ENCODE measurements around the gene SLC50A1. TPM values are rescaled to one million over a fixed set of nuclear protein-coding genes. Genes with fewer than 3 reads are reported as not detected.

The SLC50A1 gene
- total RNA-seq, 1 experiment from 2014 or later = 39.0 TPM

- Mint-ChIP-seq H3K9me3 (no peaks in the 10 kb centered on the region), H3K36me3 (peaks cover 10% of the 10 kb centered on the region), H3K27me3 (ENCODE audit: low read depth) (no peaks in the 10 kb centered on the region), H3K4me3 (no peak overlapping the region), H3K27ac (peak overlapping the region; percentile 87), H3K4me1 (peaks cover 29% of the 10 kb centered on the region)
- TF ChIP-seq PREB (CRISPR knock-in tag; IDR thresholded peaks at IDR 0.05; ENCODE audit: borderline replicate concordance) = no peak
- TF ChIP-seq SOX15 (CRISPR knock-in tag; IDR thresholded peaks at IDR 0.05) = no peak
- TF ChIP-seq FOXP1 (CRISPR knock-in tag; IDR thresholded peaks at IDR 0.05; ENCODE audit: borderline replicate concordance) = 0 out of 2 replicates have a peak, but pooled peaks have one; percentile 18
- no peak for TF ChIP-seq RELA (CRISPR knock-in tag; IDR thresholded peaks at IDR 0.05; ENCODE audit: borderline replicate concordance)
- DNase-seq (ENCODE audit: low spot score) = no peak
- ChIA-PET POLR2A (interaction anchor here (2.1 kb wide), 1 partner anchor 11 kb away, joined by 9 read pairs; no protein-coding TSS in a partner anchor), CTCF (interaction anchor here (0.6 to 4.5 kb wide), 10 partner anchors 9 to 138 kb away, joined by 3 to 39 read pairs (median 9); partner anchors contain the start of gene KRTCAP2)
- ATAC-seq = peak; percentile 56
Observed at GRCh38 chr1:155184835-155185782, 49.5 kb downstream of the SLC50A1 start.

- CTCF ChIA-PET = interaction anchor here (1.1 to 4.5 kb wide), 10 partner anchors 8 to 187 kb away, joined by 3 to 39 read pairs (median 9); partner anchors contain the start of gene KRTCAP2
- no peak overlapping the region for H3K4me3 Mint-ChIP-seq
- H3K9me3 Mint-ChIP-seq = no peaks in the 10 kb centered on the region
- H3K27ac Mint-ChIP-seq = peak overlapping the region; percentile 87
- H3K27me3 Mint-ChIP-seq (ENCODE audit: low read depth) = no peaks in the 10 kb centered on the region
- POLR2A ChIA-PET = interaction anchor here (0.9 to 2.1 kb wide), 2 partner anchors 9 to 10 kb away, joined by 3 to 9 read pairs; no protein-coding TSS in a partner anchor
- TF ChIP-seq RORB (CRISPR knock-in tag; IDR thresholded peaks at IDR 0.05) (no peak), ZNF138 (CRISPR knock-in tag; conservative IDR thresholded peaks at IDR 0.05) (no peak), SOX15 (CRISPR knock-in tag; IDR thresholded peaks at IDR 0.05) (no peak), PRDM15 (CRISPR knock-in tag; IDR thresholded peaks at IDR 0.05) (no peak)
- peaks cover 29% of the 10 kb centered on the region for H3K4me1 Mint-ChIP-seq
- ATAC-seq = no peak
- H3K36me3 Mint-ChIP-seq = peaks cover 9% of the 10 kb centered on the region
- no peak for DNase-seq (ENCODE audit: low spot score)
Observed at GRCh38 chr1:155185783-155186066, 50.1 kb downstream of the SLC50A1 start.

DNA sequence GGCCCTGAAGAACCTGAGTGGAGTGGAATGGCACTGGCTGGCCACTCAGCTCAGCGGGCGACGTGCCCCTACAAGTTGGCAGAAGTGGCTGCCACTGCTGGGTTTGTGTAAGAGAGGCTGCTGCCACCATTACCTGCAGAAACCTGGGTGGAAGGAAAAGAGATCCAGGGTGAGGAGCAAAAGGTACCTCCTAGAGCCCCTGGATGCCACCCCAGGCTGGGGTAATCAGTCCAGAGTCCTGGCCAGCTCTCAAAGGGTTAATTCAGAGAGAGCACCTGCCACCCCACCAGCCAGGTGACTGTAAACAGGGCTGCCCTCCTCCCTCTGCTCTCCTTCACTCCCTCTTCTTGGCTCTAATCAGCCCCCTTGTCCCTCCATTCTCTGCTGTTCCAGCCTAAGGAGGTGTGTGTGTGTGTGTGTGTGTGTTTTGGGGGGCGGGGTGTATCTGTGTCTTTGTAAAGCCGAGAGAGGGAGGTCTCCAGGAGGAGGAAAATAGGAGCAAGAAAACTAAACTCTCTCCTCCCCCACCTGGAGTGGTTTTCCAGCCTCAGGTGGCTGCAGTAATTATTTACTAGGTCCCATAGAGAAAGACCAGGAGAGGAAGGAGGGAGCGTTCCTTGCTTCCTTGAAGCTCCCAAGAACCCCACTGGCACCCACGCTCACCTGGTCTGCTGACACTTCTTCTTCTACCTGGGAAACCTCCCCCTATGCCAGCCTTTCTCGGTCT, 50.6 kb downstream of the SLC50A1 start:
- peak; percentile 51 for ATAC-seq
- TF ChIP-seq FOXJ3 (CRISPR knock-in tag; IDR thresholded peaks at IDR 0.05; ENCODE audit: borderline replicate concordance) (no peak), ZNF532 (CRISPR knock-in tag; IDR thresholded peaks at IDR 0.05; ENCODE audit: borderline replicate concordance) (no peak), ELF4 (CRISPR knock-in tag; IDR thresholded peaks at IDR 0.05; ENCODE audit: low read depth) (no peak), ZNF396 (CRISPR knock-in tag; IDR thresholded peaks at IDR 0.05; ENCODE audit: borderline replicate concordance) (no peak), CREB1 (CRISPR knock-in tag; IDR thresholded peaks at IDR 0.05) (no peak), E2F1 (CRISPR knock-in tag; IDR thresholded peaks at IDR 0.05) (no peak), TCF7 (CRISPR knock-in tag; IDR thresholded peaks at IDR 0.05; ENCODE audit: low read depth) (no peak), ZNF416 (CRISPR knock-in tag; IDR thresholded peaks at IDR 0.05) (no peak), SMAD4 (CRISPR knock-in tag; IDR thresholded peaks at IDR 0.05) (no peak), JUN (CRISPR knock-in tag; IDR thresholded peaks at IDR 0.05) (no peak)
- TF ChIP-seq, protein P1, sequence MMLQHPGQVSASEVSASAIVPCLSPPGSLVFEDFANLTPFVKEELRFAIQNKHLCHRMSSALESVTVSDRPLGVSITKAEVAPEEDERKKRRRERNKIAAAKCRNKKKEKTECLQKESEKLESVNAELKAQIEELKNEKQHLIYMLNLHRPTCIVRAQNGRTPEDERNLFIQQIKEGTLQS (CRISPR knock-in tag; conservative IDR thresholded peaks at IDR 0.05) = no peak

More for the DNA sequence above, 50.6 kb downstream of the SLC50A1 start:
- no peaks in the 10 kb centered on the region for H3K27me3 Mint-ChIP-seq (ENCODE audit: low read depth)
- POLR2A ChIA-PET = interaction anchor here (0.9 to 2.1 kb wide), 2 partner anchors 9 to 10 kb away, joined by 3 to 9 read pairs; no protein-coding TSS in a partner anchor
- 0 out of 2 replicates have a peak overlapping the region, but pooled peaks have one; percentile 40 for H3K4me3 Mint-ChIP-seq
- DNase-seq (ENCODE audit: low spot score) = no peak
- H3K27ac Mint-ChIP-seq = peak overlapping the region; percentile 57; the same call in 1 of the 2 replicates
- CTCF ChIA-PET = interaction anchor here (1.1 to 4.5 kb wide), 10 partner anchors 8 to 187 kb away, joined by 3 to 39 read pairs (median 9); partner anchors contain the start of gene KRTCAP2
- peaks cover 8% of the 10 kb centered on the region for H3K36me3 Mint-ChIP-seq
- H3K9me3 Mint-ChIP-seq = no peaks in the 10 kb centered on the region
- peaks cover 29% of the 10 kb centered on the region for H3K4me1 Mint-ChIP-seq

Data from WTC11 (cell line).